OCI-LY3 (cell line): ENCODE results near the gene INPP5J.

ENCODE experiments used
- H2AFZ ChIP-seq: fragments of 200-600, 300-600 bp; shearing (Covaris generic); 2 replicates; pipeline ENCODE4 v1.6.0; 2014; ENCODE audit warnings: antibody characterized with exemption, low read depth, low read length
- H3K27ac ChIP-seq: fragments of 200-600, 300-600 bp; sonication (generic); 2 replicates; pipeline ENCODE4 v1.5.1; 2014; ENCODE audit warnings: mild to moderate bottlenecking, low read length, moderate library complexity, mixed read lengths
- H3K27me3 ChIP-seq: fragments of 200-600, 300-600 bp; sonication (generic); 2 replicates; pipeline ENCODE4 v1.6.1; 2014; ENCODE audit warnings: low read depth, low read length, mixed read lengths
- H3K36me3 ChIP-seq: fragments of 200-600, 300-600 bp; sonication (generic); replicated peaks from 2 replicates; pipeline ENCODE3; 2014; ENCODE audit warnings: low read depth, low read length, mixed read lengths
- H3K4me1 ChIP-seq: fragments of 300-600, 200-600 bp; sonication (generic); 2 replicates; pipeline ENCODE4 v1.6.1; 2014; ENCODE audit warnings: low read length, mixed read lengths
- H3K4me2 ChIP-seq: fragments of 200-600, 300-600 bp; sonication (generic); 2 replicates; pipeline ENCODE4 v1.6.1; 2014; ENCODE audit warnings: low read length, mixed read lengths
- H3K4me3 ChIP-seq: fragments of 300-600, 200-600 bp; sonication (generic); 2 replicates; pipeline ENCODE4 v1.5.1; 2014; ENCODE audit warnings: antibody characterized with exemption, mild to moderate bottlenecking, low read length, moderate library complexity
- H3K79me2 ChIP-seq: fragments of 300-600, 200-600 bp; shearing (Covaris generic); 2 replicates; pipeline ENCODE4 v1.6.1; 2014; ENCODE audit warnings: mild to moderate bottlenecking, low read length, mixed read lengths
- H3K9ac ChIP-seq: fragments of 300-600, 200-600 bp; shearing (Covaris generic); 2 replicates; pipeline ENCODE4 v1.6.0; 2014; ENCODE audit warnings: mild to moderate bottlenecking, low read length, moderate library complexity
- H3K9me3 ChIP-seq: fragments of 200-600, 300-600 bp; shearing (Covaris generic); 2 replicates; pipeline ENCODE4 v1.6.1; 2014; ENCODE audit warnings: low read length, mixed read lengths; ENCODE audit not compliant: insufficient read depth
- H4K20me1 ChIP-seq: fragments of 200-600, 300-600 bp; sonication (generic); 2 replicates; pipeline ENCODE4 v1.6.1; 2016; ENCODE audit warnings: low read length, mixed read lengths; ENCODE audit not compliant: insufficient read depth
- EZH2phosphoT487 ChIP-seq: fragments of 200-600 bp; shearing (Covaris generic); IDR thresholded peaks from 2 replicates; pipeline ENCODE4 v1.6.1; 2018; ENCODE audit warnings: antibody characterized with exemption, mixed run types, low read depth
- TF ChIP-seq, protein P1 (sequence below): fragments of 200-600, 300-600 bp; sonication (generic); IDR thresholded peaks from 2 replicates; pipeline ENCODE4 v1.5.1; 2014; ENCODE audit warnings: antibody characterized with exemption, low read length, low read depth

The INPP5J gene

GRCh38 chr22:31143537-31143936 lies 20.8 kb downstream of the INPP5J start:
- H3K4me1 ChIP-seq, result no peaks in the 10 kb centered on the region

GRCh38 chr22:31144223-31144622 lies 21.5 kb downstream of the INPP5J start:
- H3K27me3 ChIP-seq, result peaks cover 9% of the 10 kb centered on the region
- H3K27ac ChIP-seq, result no peak overlapping the region
- H2AFZ ChIP-seq, result no peak overlapping the region
- TF ChIP-seq, protein P1, sequence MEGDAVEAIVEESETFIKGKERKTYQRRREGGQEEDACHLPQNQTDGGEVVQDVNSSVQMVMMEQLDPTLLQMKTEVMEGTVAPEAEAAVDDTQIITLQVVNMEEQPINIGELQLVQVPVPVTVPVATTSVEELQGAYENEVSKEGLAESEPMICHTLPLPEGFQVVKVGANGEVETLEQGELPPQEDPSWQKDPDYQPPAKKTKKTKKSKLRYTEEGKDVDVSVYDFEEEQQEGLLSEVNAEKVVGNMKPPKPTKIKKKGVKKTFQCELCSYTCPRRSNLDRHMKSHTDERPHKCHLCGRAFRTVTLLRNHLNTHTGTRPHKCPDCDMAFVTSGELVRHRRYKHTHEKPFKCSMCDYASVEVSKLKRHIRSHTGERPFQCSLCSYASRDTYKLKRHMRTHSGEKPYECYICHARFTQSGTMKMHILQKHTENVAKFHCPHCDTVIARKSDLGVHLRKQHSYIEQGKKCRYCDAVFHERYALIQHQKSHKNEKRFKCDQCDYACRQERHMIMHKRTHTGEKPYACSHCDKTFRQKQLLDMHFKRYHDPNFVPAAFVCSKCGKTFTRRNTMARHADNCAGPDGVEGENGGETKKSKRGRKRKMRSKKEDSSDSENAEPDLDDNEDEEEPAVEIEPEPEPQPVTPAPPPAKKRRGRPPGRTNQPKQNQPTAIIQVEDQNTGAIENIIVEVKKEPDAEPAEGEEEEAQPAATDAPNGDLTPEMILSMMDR, result no peak
- no peak for TF ChIP-seq EZH2phosphoT487
- no peaks in the 10 kb centered on the region for H3K4me1 ChIP-seq
- no peak overlapping the region for H3K9ac ChIP-seq
- H4K20me1 ChIP-seq, result no peaks in the 10 kb centered on the region
- no peaks in the 10 kb centered on the region for H3K9me3 ChIP-seq
- H3K36me3 ChIP-seq, result no peaks in the 10 kb centered on the region
- H3K79me2 ChIP-seq, result no peaks in the 10 kb centered on the region
- H3K4me2 ChIP-seq, result no peak overlapping the region
- no peak overlapping the region for H3K4me3 ChIP-seq

More at GRCh38 chr22:31143537-31143936, 20.8 kb downstream of the INPP5J start:
- Histone ChIP-seq H3K36me3 (no peaks in the 10 kb centered on the region), H3K9ac (no peak overlapping the region), H3K9me3 (no peaks in the 10 kb centered on the region), H3K4me3 (no peak overlapping the region), H3K27ac (no peak overlapping the region), H3K4me2 (no peak overlapping the region), H3K27me3 (peaks cover 12% of the 10 kb centered on the region), H4K20me1 (no peaks in the 10 kb centered on the region), H2AFZ (no peak overlapping the region), H3K79me2 (no peaks in the 10 kb centered on the region)
- no peak for TF ChIP-seq EZH2phosphoT487
- TF ChIP-seq, protein P1, result no peak

DNA sequence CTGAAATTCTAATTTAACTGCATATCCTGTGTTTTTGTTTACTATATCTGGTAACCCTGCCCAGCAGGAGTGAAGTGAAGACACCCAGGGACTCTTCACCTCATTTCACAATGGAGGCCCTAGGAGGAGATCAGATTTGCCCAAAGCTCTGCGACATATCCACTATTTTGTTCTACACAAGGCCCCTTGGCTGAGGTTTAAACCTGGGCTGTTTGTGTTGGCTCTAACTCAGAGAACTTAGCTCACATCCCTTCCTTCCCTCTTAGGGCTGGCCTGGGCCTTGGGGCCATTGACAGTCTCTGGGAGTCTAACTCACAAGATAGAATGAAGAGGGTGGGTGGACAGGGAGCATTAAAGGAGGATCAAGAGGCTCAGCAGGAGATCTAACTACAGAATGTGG lies 25.7 kb downstream of the INPP5J start:
- H3K27me3 ChIP-seq, result peaks cover 4% of the 10 kb centered on the region; the same call in 1 of the 2 replicates
- TF ChIP-seq, protein P1, result no peak
- TF ChIP-seq EZH2phosphoT487, result no peak
- no peaks in the 10 kb centered on the region for H3K36me3 ChIP-seq

GRCh38 chr22:31148953-31149627 lies 26.3 kb downstream of the INPP5J start:
- Histone ChIP-seq H3K4me2 (0 out of 2 replicates have a peak overlapping the region, but pooled peaks have one; percentile 34), H3K27me3 (0 out of 2 replicates have a peak, but pooled peaks cover 4% of the 10 kb centered on the region), H3K36me3 (no peaks in the 10 kb centered on the region), H4K20me1 (no peaks in the 10 kb centered on the region), H3K4me1 (no peaks in the 10 kb centered on the region), H3K9me3 (no peaks in the 10 kb centered on the region), H3K79me2 (no peaks in the 10 kb centered on the region), H3K27ac (no peak overlapping the region), H3K4me3 (no peak overlapping the region), H2AFZ (peak overlapping the region; percentile 91), H3K9ac (no peak overlapping the region)
- no peak for TF ChIP-seq EZH2phosphoT487
- TF ChIP-seq, protein P1, result peak; percentile 95

More for the DNA sequence above, 25.7 kb downstream of the INPP5J start:
- no peaks in the 10 kb centered on the region for H3K4me1 ChIP-seq
- no peaks in the 10 kb centered on the region for H4K20me1 ChIP-seq
- no peaks in the 10 kb centered on the region for H3K79me2 ChIP-seq
- H3K27ac ChIP-seq, result no peak overlapping the region
- no peak overlapping the region for H3K4me2 ChIP-seq
- no peaks in the 10 kb centered on the region for H3K9me3 ChIP-seq
- H3K9ac ChIP-seq, result no peak overlapping the region
- no peak overlapping the region for H3K4me3 ChIP-seq
- peak overlapping the region; percentile 91 for H2AFZ ChIP-seq
